Measurements from ENCODE around the gene NEDD4L. TPM values are rescaled to one million over a fixed set of nuclear protein-coding genes. Genes with fewer than 3 reads are reported as not detected.

NEDD4L gene
- total and polyA plus RNA-seq, 8 donors, result 45.0 to 113 (median 66.4) TPM

GRCh38 chr18:58060254-58060653, 16.2 kb downstream of the NEDD4L start:
- no peak for ATAC-seq
- WGBS, 2 donors, result 30 to 63% methylated on average over 5 of the region's 5 CpGs

GRCh38 chr18:58061349-58061748, 17.3 kb downstream of the NEDD4L start:
- ATAC-seq, result peak; percentile 36 to 69 (median 60)
- Histone ChIP-seq H3K27me3 (no peaks in the 10 kb centered on the region), H3K27ac (no peak overlapping the region), H3K4me1 (peaks cover 0 to 6% (median 6%) of the 10 kb centered on the region in 3 donors), H3K4me3 (no peak overlapping the region), H3K9me3 (no peaks in the 10 kb centered on the region), H3K36me3 (no peaks in the 10 kb centered on the region)
- DNase-seq, result no peak
- TF ChIP-seq CTCF (IDR thresholded peaks at IDR 0.05), result no peak
- intact Hi-C loops (cut with DNase I), result no loop called here
- FAIRE-seq, result no peak
- 27% methylated on average over 3 of the region's 3 CpGs for WGBS, 2 donors

More at GRCh38 chr18:58060254-58060653, 16.2 kb downstream of the NEDD4L start:
- H3K9me3 ChIP-seq, result no peaks in the 10 kb centered on the region
- DNase-seq (no peak), FAIRE-seq (no peak)
- peaks cover 0 to 6% (median 6%) of the 10 kb centered on the region in 3 donors for H3K4me1 ChIP-seq
- intact Hi-C loops (cut with DNase I), result no loop called here
- H3K4me3 ChIP-seq, result no peak overlapping the region
- H3K36me3 ChIP-seq, result no peaks in the 10 kb centered on the region
- H3K27ac ChIP-seq, result no peak overlapping the region
- TF ChIP-seq CTCF (IDR thresholded peaks at IDR 0.05), result no peak
- no peaks in the 10 kb centered on the region for H3K27me3 ChIP-seq

GRCh38 chr18:58064406-58064998, 20.5 kb downstream of the NEDD4L start:
- no peaks in the 10 kb centered on the region for H3K27me3 ChIP-seq
- WGBS, 2 donors, result 67 to 68% methylated on average over 10 of the region's 10 CpGs
- intact Hi-C loops (cut with DNase I), result no loop called here
- H3K4me1 ChIP-seq, result peaks cover 4 to 21% (median 13%) of the 10 kb centered on the region in 3 donors
- no peaks in the 10 kb centered on the region for H3K9me3 ChIP-seq
- no peak for TF ChIP-seq CTCF (IDR thresholded peaks at IDR 0.05)
- no peak for DNase-seq
- ATAC-seq, result no peak
- no peak overlapping the region for H3K27ac ChIP-seq
- no peaks in the 10 kb centered on the region for H3K36me3 ChIP-seq
- no peak overlapping the region for H3K4me3 ChIP-seq
- no peak for FAIRE-seq

- no peak overlapping the region for H3K4me3 ChIP-seq
- no peak overlapping the region for H3K27ac ChIP-seq
- no peak for ATAC-seq
- no peaks in the 10 kb centered on the region for H3K9me3 ChIP-seq
- H3K4me1 ChIP-seq, result peaks cover 4 to 34% (median 16%) of the 10 kb centered on the region in 3 donors
- TF ChIP-seq CTCF (IDR thresholded peaks at IDR 0.05), result no peak
- WGBS, 2 donors, result 90 to 92% methylated on average over 3 of the region's 3 CpGs
- DNase-seq, result no peak
- no peak for FAIRE-seq
- no peaks in the 10 kb centered on the region for H3K36me3 ChIP-seq
- intact Hi-C loops (cut with DNase I), result no loop called here
- H3K27me3 ChIP-seq, result no peaks in the 10 kb centered on the region
Observed at GRCh38 chr18:58065956-58066355, 21.9 kb downstream of the NEDD4L start.

GRCh38 chr18:58067601-58068000, 23.6 kb downstream of the NEDD4L start:
- ATAC-seq (peak; percentile 41 to 70 (median 56)), FAIRE-seq (no peak), DNase-seq (no peak)
- H3K4me3 ChIP-seq, result no peak overlapping the region
- 34 to 43% methylated on average over 2 of the region's 2 CpGs for WGBS, 2 donors
- no peaks in the 10 kb centered on the region for H3K27me3 ChIP-seq
- intact Hi-C loops (cut with DNase I), result no loop called here
- no peaks in the 10 kb centered on the region for H3K9me3 ChIP-seq
- H3K27ac ChIP-seq, result no peak overlapping the region
- H3K36me3 ChIP-seq, result no peaks in the 10 kb centered on the region
- TF ChIP-seq CTCF (IDR thresholded peaks at IDR 0.05), result no peak
- peaks cover 4 to 28% (median 16%) of the 10 kb centered on the region in 3 donors for H3K4me1 ChIP-seq

Data from pancreas (tissue), 10 donors.